ENCODE measurements around the gene ZFR. TPM values are rescaled to one million over a fixed set of nuclear protein-coding genes. Genes with fewer than 3 reads are reported as not detected.

The ZFR gene
- total and polyA plus RNA-seq, 2 donors from 2014 or later, result 25.7 to 65.2 TPM

DNA sequence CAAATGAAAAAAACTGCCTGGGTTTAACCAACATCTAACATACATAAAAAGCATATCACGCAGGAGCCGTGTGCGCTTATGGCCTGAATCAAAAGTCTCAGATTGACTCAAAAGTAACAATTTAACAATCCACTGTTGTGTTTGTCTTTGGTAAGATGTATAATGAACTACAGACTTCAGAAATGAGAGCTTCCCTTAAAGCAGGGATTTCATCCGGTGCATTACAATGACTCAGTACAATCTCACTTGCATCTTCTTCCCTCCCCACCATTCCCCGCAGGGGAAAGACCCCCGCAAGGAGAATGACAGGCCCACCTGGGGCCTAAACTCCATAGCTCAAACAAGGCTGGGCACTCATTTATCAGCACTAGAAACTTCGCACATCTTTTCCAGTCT, 1.4 kb downstream of the ZFR start:
- no peaks in the 10 kb centered on the region for H3K36me3 ChIP-seq (ENCODE audit: control insufficient read depth in 2 of 3, insufficient read depth in 3 of 3, low read length in 3 of 3)
- no peaks in the 10 kb centered on the region for H3K27me3 ChIP-seq (ENCODE audit: control insufficient read depth, insufficient read depth, low read length)
- peak overlapping the region; percentile 56 to 66 for H3K27ac ChIP-seq (ENCODE audit: low read depth in 2 of 2, low read length in 2 of 2)
- TF ChIP-seq, protein P1, sequence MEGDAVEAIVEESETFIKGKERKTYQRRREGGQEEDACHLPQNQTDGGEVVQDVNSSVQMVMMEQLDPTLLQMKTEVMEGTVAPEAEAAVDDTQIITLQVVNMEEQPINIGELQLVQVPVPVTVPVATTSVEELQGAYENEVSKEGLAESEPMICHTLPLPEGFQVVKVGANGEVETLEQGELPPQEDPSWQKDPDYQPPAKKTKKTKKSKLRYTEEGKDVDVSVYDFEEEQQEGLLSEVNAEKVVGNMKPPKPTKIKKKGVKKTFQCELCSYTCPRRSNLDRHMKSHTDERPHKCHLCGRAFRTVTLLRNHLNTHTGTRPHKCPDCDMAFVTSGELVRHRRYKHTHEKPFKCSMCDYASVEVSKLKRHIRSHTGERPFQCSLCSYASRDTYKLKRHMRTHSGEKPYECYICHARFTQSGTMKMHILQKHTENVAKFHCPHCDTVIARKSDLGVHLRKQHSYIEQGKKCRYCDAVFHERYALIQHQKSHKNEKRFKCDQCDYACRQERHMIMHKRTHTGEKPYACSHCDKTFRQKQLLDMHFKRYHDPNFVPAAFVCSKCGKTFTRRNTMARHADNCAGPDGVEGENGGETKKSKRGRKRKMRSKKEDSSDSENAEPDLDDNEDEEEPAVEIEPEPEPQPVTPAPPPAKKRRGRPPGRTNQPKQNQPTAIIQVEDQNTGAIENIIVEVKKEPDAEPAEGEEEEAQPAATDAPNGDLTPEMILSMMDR (IDR thresholded peaks at IDR 0.05; ENCODE audit: borderline replicate concordance, extremely low read depth, insufficient read depth), result no peak
- H3K4me3 ChIP-seq (ENCODE audit: low read length in 3 of 3), result peak overlapping the region; percentile 70 to 74 (median 70)
- H3K9ac ChIP-seq (ENCODE audit: low read length in 3 of 3), result peak overlapping the region; percentile 44 to 74 (median 47)
- peak in 1 of 5 donors; percentile 44 for DNase-seq
- intact Hi-C loops (cut with DNase I), result no loop called here
- no peak for FAIRE-seq
- no peaks in the 10 kb centered on the region for H3K9me3 ChIP-seq (ENCODE audit: control insufficient read depth in 2 of 3, insufficient read depth in 1 of 3, low read length in 3 of 3)
- H3K4me1 ChIP-seq (ENCODE audit: control insufficient read depth in 2 of 3, insufficient read depth in 2 of 3, low read depth in 1 of 3, low read length in 3 of 3), result peaks cover 0 to 15% (median 6%) of the 10 kb centered on the region in 3 donors

DNA sequence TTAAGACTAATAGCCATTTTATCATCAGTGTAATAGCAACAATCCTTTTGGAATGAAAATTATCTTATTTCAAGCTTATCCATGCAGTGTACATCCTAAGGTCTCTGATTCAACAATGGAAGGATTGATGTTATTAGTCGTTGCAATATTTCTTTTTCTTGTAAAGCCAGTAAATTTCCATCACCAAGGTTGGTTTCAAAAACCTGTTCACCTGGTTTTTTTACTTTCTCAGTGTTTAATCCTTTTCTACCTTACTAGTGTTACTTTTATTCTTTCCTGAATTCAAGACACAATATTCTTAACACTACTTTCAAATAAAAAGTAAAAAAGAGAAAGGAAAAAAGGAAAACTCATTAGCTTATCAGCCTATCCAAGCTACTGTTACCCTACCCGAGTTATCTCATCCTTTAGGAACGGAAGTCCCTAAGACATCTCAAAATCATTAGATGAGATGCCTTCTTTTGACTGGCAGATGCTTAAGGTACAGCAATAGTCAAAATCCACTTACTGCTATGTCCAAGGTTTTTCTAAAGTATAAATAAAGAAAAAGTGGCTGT, 5.4 kb downstream of the ZFR start:
- FAIRE-seq (no peak), DNase-seq (peak in 1 of 5 donors; percentile 2)
- no peak overlapping the region for H3K9ac ChIP-seq (ENCODE audit: low read length in 3 of 3)
- no peaks in the 10 kb centered on the region for H3K36me3 ChIP-seq (ENCODE audit: control insufficient read depth in 2 of 3, insufficient read depth in 3 of 3, low read length in 3 of 3)
- H3K27ac ChIP-seq (ENCODE audit: low read depth in 2 of 2, low read length in 2 of 2), result no peak overlapping the region
- H3K4me3 ChIP-seq (ENCODE audit: low read length in 3 of 3), result no peak overlapping the region
- H3K9me3 ChIP-seq (ENCODE audit: control insufficient read depth in 2 of 3, insufficient read depth in 1 of 3, low read length in 3 of 3), result no peaks in the 10 kb centered on the region
- H3K4me1 ChIP-seq (ENCODE audit: control insufficient read depth in 2 of 3, insufficient read depth in 2 of 3, low read depth in 1 of 3, low read length in 3 of 3), result peaks cover 2 to 15% (median 2%) of the 10 kb centered on the region in 3 donors
- intact Hi-C loops (cut with DNase I), result no loop called here
- TF ChIP-seq, protein P1 (IDR thresholded peaks at IDR 0.05; ENCODE audit: borderline replicate concordance, extremely low read depth, insufficient read depth), result no peak
- no peaks in the 10 kb centered on the region for H3K27me3 ChIP-seq (ENCODE audit: control insufficient read depth, insufficient read depth, low read length)

DNA sequence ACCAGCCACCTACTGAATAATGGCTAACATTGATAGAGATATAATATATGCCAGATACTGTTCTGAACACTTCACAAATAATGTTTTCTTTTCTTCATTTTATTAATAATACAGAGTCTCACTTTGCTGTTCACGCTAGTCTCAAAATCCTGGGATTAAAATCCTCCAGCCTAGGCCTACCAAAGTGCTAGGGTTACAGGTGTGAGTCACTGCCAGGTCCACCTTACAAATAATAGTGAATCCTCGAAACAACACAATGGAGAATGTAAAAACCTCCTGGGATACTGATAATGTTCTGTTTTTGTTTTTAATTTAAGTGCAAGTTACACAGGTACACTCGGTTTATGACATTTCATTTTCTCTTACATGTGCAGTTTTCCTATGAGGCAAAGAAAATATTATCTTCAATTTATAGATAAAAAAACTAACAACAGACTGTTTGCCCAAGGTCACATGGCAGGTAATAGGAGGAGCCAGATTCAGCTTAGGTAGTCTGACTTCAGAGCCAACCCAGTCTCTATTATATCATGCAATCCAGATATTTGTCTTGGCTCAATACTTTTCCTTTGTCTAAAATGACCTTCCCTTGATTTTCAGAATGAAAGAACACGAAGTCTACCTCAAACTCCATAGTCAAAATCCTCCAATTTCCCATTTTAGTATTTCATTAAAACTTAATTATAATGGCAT, 7.8 kb downstream of the ZFR start:
- TF ChIP-seq, protein P1 (IDR thresholded peaks at IDR 0.05; ENCODE audit: borderline replicate concordance, extremely low read depth, insufficient read depth), result no peak
- no peak for FAIRE-seq
- DNase-seq, result no peak
- H3K27me3 ChIP-seq (ENCODE audit: control insufficient read depth, insufficient read depth, low read length), result no peaks in the 10 kb centered on the region
- no peaks in the 10 kb centered on the region for H3K9me3 ChIP-seq (ENCODE audit: control insufficient read depth in 2 of 3, insufficient read depth in 1 of 3, low read length in 3 of 3)
- no peaks in the 10 kb centered on the region for H3K36me3 ChIP-seq (ENCODE audit: control insufficient read depth in 2 of 3, insufficient read depth in 3 of 3, low read length in 3 of 3)
- intact Hi-C loops (cut with DNase I), result no loop called here
- no peak overlapping the region for H3K27ac ChIP-seq (ENCODE audit: low read depth in 2 of 2, low read length in 2 of 2)
- no peak overlapping the region for H3K9ac ChIP-seq (ENCODE audit: low read length in 3 of 3)
- peaks cover 0 to 10% (median 2%) of the 10 kb centered on the region in 3 donors for H3K4me1 ChIP-seq (ENCODE audit: control insufficient read depth in 2 of 3, insufficient read depth in 2 of 3, low read depth in 1 of 3, low read length in 3 of 3)
- H3K4me3 ChIP-seq (ENCODE audit: low read length in 3 of 3), result no peak overlapping the region

Data from kidney (tissue), 14 donors.